HFFc6 (cell line): ENCODE data around the gene PDZRN3. TPM values are rescaled to one million over a fixed set of nuclear protein-coding genes. Genes with fewer than 3 reads are reported as not detected.
A peak's percentile ranks its signal among the peaks of the same experiment; 100 is the strongest.

Experiments used
- DNase-seq: peaks from one replicate; pipeline ENCODE4 v3.0.0-alpha.2; 2018
- H3K27ac Mint-ChIP-seq: 2 replicates; pipeline ENCODE4 v1.8.0; 2020; ENCODE audit warnings: mild to moderate bottlenecking, mixed read lengths
- H3K27me3 Mint-ChIP-seq: 2 replicates; pipeline ENCODE4 v1.8.0; 2021; ENCODE audit warnings: mild to moderate bottlenecking, moderate library complexity, mixed read lengths; ENCODE audit not compliant: insufficient read depth
- H3K36me3 Mint-ChIP-seq: 2 replicates; pipeline ENCODE4 v1.8.0; 2021; ENCODE audit warnings: low read depth, mixed read lengths
- H3K4me1 Mint-ChIP-seq: 2 replicates; pipeline ENCODE4 v1.8.0; 2020; ENCODE audit warnings: low read depth, mixed read lengths
- H3K4me3 Mint-ChIP-seq: 2 replicates; pipeline ENCODE4 v1.8.0; 2020; ENCODE audit warnings: mild to moderate bottlenecking, moderate library complexity, mixed read lengths
- H3K9me3 Mint-ChIP-seq: 2 replicates; pipeline ENCODE4 v1.8.0; 2020; ENCODE audit warnings: mild to moderate bottlenecking, mixed read lengths
- long read RNA-seq: library from polyadenylated mRNA; unstranded; transcript quantifications from one replicate; pipeline ENCODE4 v2.0.0, GENCODE V29; 2019
- total RNA-seq, 6 experiments: library from RNA; stranded (reverse); fragmentation: NEBNext Ultra II Directional; extraction: Animal tissue kit (Norgen Biotek cat#: 25700); gene quantifications; 2 replicates in 1 of 6; 3 replicates in 5 of 6; pipeline ENCODE4 v1.2.3, GENCODE V29; 2021
- TF ChIP-seq, protein P1 (sequence below): fragments of 200-600 bp; sonication (generic); IDR thresholded peaks from 2 replicates; pipeline ENCODE4 v1.5.0; 2021; ENCODE audit warnings: antibody characterized with exemption, mild to moderate bottlenecking

The PDZRN3 gene
- total RNA-seq, result 10 to 100 TPM; 15.1 to 18.5 (median 16.7) TPM
- long read RNA-seq, partial matches to known transcripts, result 8 of 10 reads
- long read RNA-seq, other reads (novel, unspliced or antisense), result 2 of 10 reads

DNA sequence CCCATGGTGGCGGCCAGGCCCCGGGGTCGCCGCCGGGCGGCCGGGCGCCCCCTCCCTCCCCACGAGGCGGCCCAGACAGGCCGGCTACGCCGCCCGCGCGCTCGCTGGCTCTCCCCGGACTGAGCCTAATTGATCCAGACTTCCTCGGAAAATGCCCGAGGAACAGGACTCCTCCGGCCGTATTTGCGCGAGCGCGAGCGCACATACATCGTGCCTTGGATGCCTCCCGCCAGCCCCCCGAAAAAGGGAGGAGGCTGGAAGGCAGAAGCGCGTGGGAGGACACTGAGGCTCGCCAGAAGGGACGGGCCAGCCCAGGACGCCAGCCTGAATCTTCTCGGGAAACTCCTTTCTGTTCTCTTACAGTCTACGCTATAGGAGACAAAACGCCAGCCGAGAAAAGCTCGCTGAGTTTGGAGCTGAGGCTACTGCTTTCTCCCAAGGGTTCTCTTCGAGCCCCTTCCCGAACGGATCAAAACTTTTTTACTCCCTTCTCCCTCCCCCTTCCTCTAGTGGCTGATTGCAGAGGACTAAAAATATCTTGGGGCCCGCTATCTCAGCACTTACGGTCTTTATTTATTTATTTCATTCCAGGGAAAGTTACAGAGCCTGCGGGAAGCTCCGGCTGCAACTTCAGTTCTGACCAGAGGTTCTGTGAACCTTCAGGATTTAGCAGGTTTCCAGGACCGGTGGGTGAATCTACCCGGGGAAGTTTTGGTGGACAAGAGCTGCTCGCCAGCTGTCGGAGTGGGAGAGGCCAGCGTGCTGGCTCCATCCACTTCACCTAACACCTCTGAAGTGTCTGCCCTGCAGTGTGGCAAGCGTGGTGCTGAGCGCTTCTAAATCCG is at the start of gene PDZRN3:
TSS of gene PDZRN3 (minus strand) at position 121 of the 845 bp plus-strand sequence.
- Mint-ChIP-seq H3K27ac (peak within 1 kb of the TSS; percentile 83), H3K36me3 (peaks cover 2% of the 10 kb centered on the region), H3K27me3 (no peaks in the 10 kb centered on the region; the same call in 1 of the 2 replicates), H3K4me1 (peaks cover 61% of the 10 kb centered on the region), H3K4me3 (peak within 1 kb of the TSS; percentile 97), H3K9me3 (no peaks in the 10 kb centered on the region)
- DNase-seq, result peak; percentile 73
- TF ChIP-seq, protein P1, sequence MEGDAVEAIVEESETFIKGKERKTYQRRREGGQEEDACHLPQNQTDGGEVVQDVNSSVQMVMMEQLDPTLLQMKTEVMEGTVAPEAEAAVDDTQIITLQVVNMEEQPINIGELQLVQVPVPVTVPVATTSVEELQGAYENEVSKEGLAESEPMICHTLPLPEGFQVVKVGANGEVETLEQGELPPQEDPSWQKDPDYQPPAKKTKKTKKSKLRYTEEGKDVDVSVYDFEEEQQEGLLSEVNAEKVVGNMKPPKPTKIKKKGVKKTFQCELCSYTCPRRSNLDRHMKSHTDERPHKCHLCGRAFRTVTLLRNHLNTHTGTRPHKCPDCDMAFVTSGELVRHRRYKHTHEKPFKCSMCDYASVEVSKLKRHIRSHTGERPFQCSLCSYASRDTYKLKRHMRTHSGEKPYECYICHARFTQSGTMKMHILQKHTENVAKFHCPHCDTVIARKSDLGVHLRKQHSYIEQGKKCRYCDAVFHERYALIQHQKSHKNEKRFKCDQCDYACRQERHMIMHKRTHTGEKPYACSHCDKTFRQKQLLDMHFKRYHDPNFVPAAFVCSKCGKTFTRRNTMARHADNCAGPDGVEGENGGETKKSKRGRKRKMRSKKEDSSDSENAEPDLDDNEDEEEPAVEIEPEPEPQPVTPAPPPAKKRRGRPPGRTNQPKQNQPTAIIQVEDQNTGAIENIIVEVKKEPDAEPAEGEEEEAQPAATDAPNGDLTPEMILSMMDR, result no peak

DNA sequence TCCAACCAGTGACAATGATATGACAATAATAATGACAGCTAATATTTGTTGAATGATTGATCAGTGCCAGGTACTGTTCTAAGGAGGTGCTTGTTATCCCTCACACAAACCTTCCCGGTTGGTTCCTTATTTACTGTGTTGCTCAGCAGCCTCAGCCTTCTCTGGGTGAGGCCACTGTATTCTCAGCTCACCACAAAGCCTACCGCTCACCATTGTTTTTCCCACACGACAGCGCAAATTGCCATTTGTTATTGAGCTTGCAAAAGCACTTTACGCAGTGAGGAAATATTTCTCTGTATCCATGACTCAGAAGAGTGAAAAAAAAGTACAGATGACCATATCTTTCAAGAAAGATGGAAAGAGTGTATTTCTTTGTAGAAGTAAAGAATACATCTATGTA is 49.5 kb upstream of the PDZRN3 start:
- Mint-ChIP-seq H3K36me3 (no peaks in the 10 kb centered on the region), H3K9me3 (no peaks in the 10 kb centered on the region), H3K27ac (no peak overlapping the region), H3K27me3 (no peaks in the 10 kb centered on the region), H3K4me3 (no peak overlapping the region), H3K4me1 (peaks cover 18% of the 10 kb centered on the region)
- TF ChIP-seq, protein P1, result no peak
- no peak for DNase-seq

DNA sequence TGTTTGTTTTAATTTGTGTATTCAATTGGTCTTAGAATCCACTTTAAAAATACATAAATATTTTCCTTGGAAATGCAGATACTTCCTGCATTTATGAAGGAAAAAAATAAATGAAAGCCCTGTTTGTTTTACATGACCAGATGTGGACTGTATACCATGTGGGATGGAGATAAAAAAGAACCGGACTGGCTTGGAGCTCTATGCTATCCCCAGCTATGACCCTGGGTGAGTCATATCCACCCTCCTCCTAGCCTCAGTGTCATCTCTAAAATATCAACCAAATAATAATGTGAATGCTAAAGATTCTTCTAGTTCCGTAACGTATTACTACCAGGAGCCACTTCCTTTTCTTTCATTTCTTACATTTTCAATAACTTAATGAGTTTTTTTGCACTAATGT is 44.5 kb upstream of the PDZRN3 start:
- Mint-ChIP-seq H3K4me1 (peaks cover 45% of the 10 kb centered on the region), H3K27ac (peak overlapping the region; percentile 76)
- DNase-seq, result peak; percentile 9

DNA sequence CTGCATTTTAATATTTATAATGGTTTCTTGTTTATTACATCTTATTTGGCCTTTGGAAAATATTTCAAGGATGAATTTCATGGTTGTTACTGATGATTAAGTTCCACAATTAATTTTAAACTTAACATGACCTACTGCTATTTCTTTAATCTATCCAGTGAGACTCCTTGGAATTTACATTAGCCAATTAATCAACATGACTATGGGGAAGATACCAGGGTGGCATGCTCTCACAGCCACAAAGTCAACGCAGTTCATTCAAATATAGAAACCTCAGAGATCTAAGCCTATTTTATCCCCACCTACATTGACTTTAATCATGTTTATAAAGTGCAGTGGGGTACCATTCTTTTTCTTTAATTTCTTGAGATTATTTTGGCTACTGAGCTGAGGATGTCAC is 43.6 kb upstream of the PDZRN3 start:
- no peaks in the 10 kb centered on the region for H3K9me3 Mint-ChIP-seq

More for the DNA sequence above, 44.5 kb upstream of the PDZRN3 start:
- Mint-ChIP-seq H3K9me3 (no peaks in the 10 kb centered on the region), H3K27me3 (no peaks in the 10 kb centered on the region), H3K36me3 (no peaks in the 10 kb centered on the region), H3K4me3 (peak overlapping the region; percentile 60; the same call in 1 of the 2 replicates)
- TF ChIP-seq, protein P1, result no peak

DNA sequence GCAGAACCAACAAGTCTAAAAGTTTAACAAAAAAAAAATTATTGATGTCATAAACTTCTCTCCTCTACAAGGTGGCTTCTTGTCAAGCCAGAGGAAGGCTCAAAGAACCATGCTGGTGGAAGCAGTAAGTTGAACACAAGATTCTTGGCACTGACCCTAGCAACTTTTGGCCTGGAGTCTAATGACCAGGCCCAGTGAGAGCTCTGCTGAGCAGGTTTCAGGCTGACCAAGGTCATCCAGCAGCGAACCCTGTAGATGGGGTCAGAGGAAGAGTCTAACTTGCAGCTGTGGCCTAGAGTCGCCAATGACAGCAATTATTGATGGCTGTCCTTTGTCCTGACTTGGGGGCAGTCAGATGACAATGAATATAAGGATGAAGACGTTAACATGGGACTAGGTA is 43.1 kb upstream of the PDZRN3 start:
- DNase-seq, result no peak
- Mint-ChIP-seq H3K9me3 (no peaks in the 10 kb centered on the region), H3K4me3 (no peak overlapping the region), H3K27me3 (no peaks in the 10 kb centered on the region), H3K27ac (no peak overlapping the region), H3K36me3 (no peaks in the 10 kb centered on the region), H3K4me1 (peaks cover 45% of the 10 kb centered on the region)
- TF ChIP-seq, protein P1, result no peak

More for the DNA sequence above, 43.6 kb upstream of the PDZRN3 start:
- Mint-ChIP-seq H3K4me3 (no peak overlapping the region), H3K27ac (no peak overlapping the region), H3K4me1 (peaks cover 45% of the 10 kb centered on the region), H3K27me3 (no peaks in the 10 kb centered on the region), H3K36me3 (no peaks in the 10 kb centered on the region)
- no peak for DNase-seq
- TF ChIP-seq, protein P1, result no peak
